ENCODE data around the gene ITGB1.

GRCh38 chr10:32959006-32959920 is 1.2 kb upstream of the ITGB1 start:
- TF ChIP-seq EZH2 (IDR thresholded peaks at IDR 0.05; ENCODE audit: insufficient read depth, poor library complexity, severe bottlenecking): no peak
- no peak for TF ChIP-seq EZH2phosphoT487 (IDR thresholded peaks at IDR 0.05; ENCODE audit: insufficient read depth, low read depth)
